Measurements from ENCODE around the gene ADD3.

The ADD3 gene

GRCh38 chr10:110008518-110009339 is 945 bp downstream of the ADD3 start:
- peak overlapping the region; percentile 97 for H3K4me3 Mint-ChIP-seq
- no peaks in the 10 kb centered on the region for H3K27me3 Mint-ChIP-seq
- peak overlapping the region; percentile 97 for H3K27ac Mint-ChIP-seq
- H3K9me3 Mint-ChIP-seq = no peaks in the 10 kb centered on the region
- peaks cover 57% of the 10 kb centered on the region for H3K4me1 Mint-ChIP-seq
- no peaks in the 10 kb centered on the region for H3K36me3 Mint-ChIP-seq

DNA sequence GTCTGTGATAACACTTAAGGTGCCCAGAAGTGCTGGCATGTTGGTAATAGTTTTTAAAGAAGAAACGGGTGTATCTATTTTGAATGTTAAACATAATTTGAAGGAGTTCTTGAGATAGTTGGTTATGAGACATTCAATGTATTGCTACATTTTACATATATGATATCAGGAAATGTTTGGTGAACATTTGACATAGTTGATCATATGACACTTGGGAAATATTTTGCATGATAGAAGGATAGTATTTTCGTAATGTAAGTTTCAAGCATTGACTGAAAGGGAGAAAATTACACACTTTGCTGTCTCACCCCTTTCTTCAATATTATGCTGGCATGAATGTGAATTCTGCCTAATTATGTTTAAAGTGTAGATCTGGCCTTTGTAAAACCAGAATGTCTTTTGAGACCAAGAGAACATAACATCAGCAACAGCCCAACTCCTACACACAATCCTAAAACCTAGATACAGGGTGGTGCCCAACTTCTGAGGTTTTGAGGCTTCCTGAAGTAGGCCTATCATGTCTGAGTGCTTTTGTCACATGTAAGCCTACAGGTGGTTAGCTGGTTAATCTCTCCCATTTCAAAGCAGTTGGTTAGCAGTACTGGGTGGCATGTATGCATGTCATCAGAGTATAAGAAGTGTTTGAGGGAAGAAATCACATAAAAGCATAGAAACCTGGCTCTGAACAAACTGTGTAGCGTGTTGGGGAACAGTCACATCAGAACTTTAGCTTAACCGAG is 2.1 kb downstream of the ADD3 start:
- H3K9me3 Mint-ChIP-seq = no peaks in the 10 kb centered on the region
- no peaks in the 10 kb centered on the region for H3K36me3 Mint-ChIP-seq
- peaks cover 59% of the 10 kb centered on the region for H3K4me1 Mint-ChIP-seq
- no peaks in the 10 kb centered on the region for H3K27me3 Mint-ChIP-seq
- H3K27ac Mint-ChIP-seq = peak overlapping the region; percentile 97
- H3K4me3 Mint-ChIP-seq = peak overlapping the region; percentile 97

- H3K27ac Mint-ChIP-seq = peak overlapping the region; percentile 97
- peaks cover 3% of the 10 kb centered on the region for H3K36me3 Mint-ChIP-seq
- no peaks in the 10 kb centered on the region for H3K27me3 Mint-ChIP-seq
- H3K9me3 Mint-ChIP-seq = no peaks in the 10 kb centered on the region
- H3K4me3 Mint-ChIP-seq = peak overlapping the region; percentile 97
- peaks cover 65% of the 10 kb centered on the region for H3K4me1 Mint-ChIP-seq
Measured at GRCh38 chr10:110010486-110011378, 2.9 kb downstream of the ADD3 start.

- Mint-ChIP-seq H3K36me3 (peaks cover 3% of the 10 kb centered on the region), H3K9me3 (no peaks in the 10 kb centered on the region), H3K27me3 (no peaks in the 10 kb centered on the region), H3K4me1 (peaks cover 75% of the 10 kb centered on the region), H3K27ac (peak overlapping the region; percentile 93), H3K4me3 (peak overlapping the region; percentile 57)
Measured at GRCh38 chr10:110011681-110012080, 3.9 kb downstream of the ADD3 start.

DNA sequence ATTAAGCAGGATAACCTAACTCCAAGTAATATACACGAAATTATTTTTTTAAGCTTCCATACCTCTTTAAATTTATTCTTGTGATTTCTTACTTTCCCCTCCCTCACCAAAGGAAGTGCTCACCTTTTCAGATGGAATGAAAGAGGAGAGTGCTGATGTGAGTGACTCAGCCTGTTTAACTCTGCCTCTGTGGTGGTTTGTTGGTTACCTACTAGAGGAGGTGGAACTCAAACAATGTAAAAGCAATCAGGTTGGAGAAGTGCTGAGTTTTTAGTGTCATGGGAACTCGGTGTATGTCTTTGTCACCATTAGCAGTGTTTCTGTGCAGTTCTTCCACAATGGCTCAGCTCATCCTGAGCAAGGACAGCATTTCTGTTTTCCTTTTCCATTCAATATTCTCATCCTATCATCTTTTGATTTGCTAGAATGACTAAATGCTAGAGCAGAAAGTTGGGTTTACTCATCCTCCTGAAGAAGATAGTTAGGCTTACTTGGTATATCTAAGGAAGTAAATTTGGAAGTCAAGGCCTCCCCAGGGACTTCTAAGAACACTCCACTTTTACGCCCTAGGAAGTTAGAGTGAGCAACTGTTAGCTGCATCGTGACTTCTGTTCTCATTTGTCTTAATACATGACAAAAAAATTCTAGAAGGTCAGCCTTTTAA is 6.0 kb downstream of the ADD3 start:
- Mint-ChIP-seq H3K36me3 (peaks cover 3% of the 10 kb centered on the region), H3K4me3 (peak overlapping the region; percentile 67), H3K27ac (peak overlapping the region; percentile 93), H3K4me1 (peaks cover 95% of the 10 kb centered on the region), H3K9me3 (no peaks in the 10 kb centered on the region), H3K27me3 (no peaks in the 10 kb centered on the region)

- H3K4me1 Mint-ChIP-seq = peaks cover 94% of the 10 kb centered on the region
- peak overlapping the region; percentile 23 for H3K4me3 Mint-ChIP-seq
- H3K36me3 Mint-ChIP-seq = peaks cover 9% of the 10 kb centered on the region
- H3K27ac Mint-ChIP-seq = peak overlapping the region; percentile 87
- no peaks in the 10 kb centered on the region for H3K27me3 Mint-ChIP-seq
- H3K9me3 Mint-ChIP-seq = no peaks in the 10 kb centered on the region
Measured at GRCh38 chr10:110016039-110016438, 8.3 kb downstream of the ADD3 start.

DNA sequence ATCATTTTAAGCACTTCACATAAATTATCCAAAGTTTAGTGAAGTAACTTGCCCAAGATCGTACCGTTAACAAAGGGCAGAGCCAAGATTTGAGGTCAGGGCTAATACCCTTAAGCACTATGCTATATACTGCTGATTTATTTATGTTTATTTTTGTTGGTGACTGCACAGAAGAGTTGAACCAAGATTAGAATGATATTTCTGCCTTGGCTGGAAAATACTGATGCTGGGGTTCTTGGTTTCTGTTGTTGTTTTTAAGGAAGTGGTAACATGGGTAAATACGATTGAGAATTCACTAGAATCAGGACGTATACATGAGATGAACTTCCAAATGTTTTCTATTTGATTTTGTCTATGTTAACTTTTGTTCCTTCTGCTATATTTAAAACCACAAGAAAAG is 9.3 kb downstream of the ADD3 start:
- Mint-ChIP-seq H3K27me3 (no peaks in the 10 kb centered on the region), H3K36me3 (peaks cover 9% of the 10 kb centered on the region), H3K4me3 (peak overlapping the region; percentile 71), H3K4me1 (peaks cover 94% of the 10 kb centered on the region), H3K9me3 (no peaks in the 10 kb centered on the region), H3K27ac (peak overlapping the region; percentile 86)

GRCh38 chr10:110017907-110018306 is 10.1 kb downstream of the ADD3 start:
- no peaks in the 10 kb centered on the region for H3K27me3 Mint-ChIP-seq
- H3K4me1 Mint-ChIP-seq = peaks cover 92% of the 10 kb centered on the region
- H3K36me3 Mint-ChIP-seq = peaks cover 9% of the 10 kb centered on the region
- H3K4me3 Mint-ChIP-seq = no peak overlapping the region
- H3K27ac Mint-ChIP-seq = peak overlapping the region; percentile 76
- H3K9me3 Mint-ChIP-seq = no peaks in the 10 kb centered on the region

DNA sequence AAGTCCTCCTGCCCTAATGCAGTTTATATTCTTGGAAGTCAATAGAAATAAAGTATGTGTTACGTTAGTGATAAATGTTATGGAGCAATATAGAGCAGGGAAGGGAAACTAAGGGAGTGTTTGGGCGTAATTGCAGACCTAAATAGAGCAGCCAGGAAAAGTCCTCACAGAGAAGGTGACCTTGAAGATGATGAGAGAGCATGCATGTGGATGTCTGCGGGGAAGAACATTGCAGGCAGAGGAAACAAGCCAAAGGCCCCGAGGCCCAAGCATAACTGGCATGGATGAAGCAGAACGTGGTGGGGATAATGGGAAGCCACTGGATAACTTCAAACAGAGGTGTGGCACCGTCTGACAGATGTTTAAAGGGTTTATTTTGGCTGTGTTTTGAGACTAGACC is 12.5 kb downstream of the ADD3 start:
- H3K4me1 Mint-ChIP-seq = peaks cover 90% of the 10 kb centered on the region
- H3K27me3 Mint-ChIP-seq = no peaks in the 10 kb centered on the region
- peak overlapping the region; percentile 13 for H3K27ac Mint-ChIP-seq
- peaks cover 10% of the 10 kb centered on the region for H3K36me3 Mint-ChIP-seq
- H3K4me3 Mint-ChIP-seq = no peak overlapping the region
- H3K9me3 Mint-ChIP-seq = no peaks in the 10 kb centered on the region

- no peaks in the 10 kb centered on the region for H3K9me3 Mint-ChIP-seq
- H3K4me1 Mint-ChIP-seq = peaks cover 86% of the 10 kb centered on the region
- peak overlapping the region; percentile 79 for H3K27ac Mint-ChIP-seq
- peak overlapping the region; percentile 11 for H3K4me3 Mint-ChIP-seq
- no peaks in the 10 kb centered on the region for H3K27me3 Mint-ChIP-seq
- H3K36me3 Mint-ChIP-seq = peaks cover 8% of the 10 kb centered on the region
Measured at GRCh38 chr10:110022716-110023504, 15.1 kb downstream of the ADD3 start.

GRCh38 chr10:110023785-110024465 is 16.1 kb downstream of the ADD3 start:
- no peaks in the 10 kb centered on the region for H3K9me3 Mint-ChIP-seq
- peaks cover 79% of the 10 kb centered on the region for H3K4me1 Mint-ChIP-seq
- no peaks in the 10 kb centered on the region for H3K27me3 Mint-ChIP-seq
- no peak overlapping the region for H3K27ac Mint-ChIP-seq
- no peak overlapping the region for H3K4me3 Mint-ChIP-seq
- peaks cover 8% of the 10 kb centered on the region for H3K36me3 Mint-ChIP-seq

DNA sequence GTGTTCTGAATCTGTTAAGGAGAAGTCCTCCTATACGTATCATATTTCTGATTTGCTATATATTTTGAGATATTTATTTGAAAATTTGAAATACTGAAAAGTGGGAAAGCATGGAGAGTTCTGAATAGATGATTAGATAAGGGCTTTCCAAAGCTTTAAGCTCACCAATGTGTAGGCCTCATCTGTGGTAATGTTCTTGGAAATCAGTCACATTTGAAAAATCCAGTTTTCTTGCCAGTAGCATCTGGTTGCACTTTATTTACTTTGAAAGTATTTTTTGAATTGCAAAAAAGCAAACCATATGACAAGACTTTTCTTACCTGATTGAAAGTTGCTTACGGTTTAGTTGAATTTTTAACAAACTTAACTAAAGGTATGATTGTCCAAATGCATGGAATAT is 21.7 kb downstream of the ADD3 start:
- H3K9me3 Mint-ChIP-seq = no peaks in the 10 kb centered on the region
- H3K36me3 Mint-ChIP-seq = peaks cover 2% of the 10 kb centered on the region
- no peaks in the 10 kb centered on the region for H3K27me3 Mint-ChIP-seq
- peaks cover 66% of the 10 kb centered on the region for H3K4me1 Mint-ChIP-seq
- no peak overlapping the region for H3K4me3 Mint-ChIP-seq
- H3K27ac Mint-ChIP-seq = no peak overlapping the region

GRCh38 chr10:110032801-110033700 is 25.3 kb downstream of the ADD3 start:
- Mint-ChIP-seq H3K36me3 (peaks cover 5% of the 10 kb centered on the region), H3K27me3 (no peaks in the 10 kb centered on the region), H3K9me3 (no peaks in the 10 kb centered on the region), H3K27ac (peak overlapping the region; percentile 91), H3K4me1 (peaks cover 74% of the 10 kb centered on the region), H3K4me3 (peak overlapping the region; percentile 27)

Measured in activated naive CD4-positive, alpha-beta T cell treated with anti-CD3 and anti-CD28 coated beads, Interleukin-2, amount 50 U/mL, for 24 hours (primary cell).